DMS153 treated with DMSO at 0.1 percent for 48 hours (cell line): ENCODE measurements around the gene PCNT.

Experiments used
- DNase-seq: peaks from one replicate; lab custom pipeline; 2025; ENCODE audit not compliant: unreplicated experiment; lab: John Stamatoyannopoulos, UW

The PCNT gene

GRCh38 chr21:46323710-46324389 lies at the start of gene PCNT, which contains the start of gene C21orf58:
PCNT (plus strand) TSS chr21:46324156; CDS start chr21:46324229, 73 bp downstream.
C21orf58 (minus strand) TSS chr21:46323870; CDS start chr21:46322738, 1,132 bp downstream.
- peak; percentile 95 for DNase-seq

GRCh38 chr21:46274797-46275390 lies 49.1 kb upstream of the PCNT start:
- DNase-seq, result no peak

GRCh38 chr21:46284077-46284644 lies 39.8 kb upstream of the PCNT start:
- peak; percentile 42 for DNase-seq

GRCh38 chr21:46284733-46285132 lies 39.2 kb upstream of the PCNT start:
- no peak for DNase-seq

- DNase-seq, result no peak
Measured at GRCh38 chr21:46285206-46285661, 38.7 kb upstream of the PCNT start, which contains the start of gene MCM3AP. MCM3AP (minus strand) TSS chr21:46285611; CDS start chr21:46285286, 325 bp downstream.

GRCh38 chr21:46285761-46286647 lies 38.0 kb upstream of the PCNT start, which contains the start of gene YBEY:
YBEY (plus strand) TSS chr21:46286342; CDS start chr21:46286914, 572 bp downstream.
- peak; percentile 57 for DNase-seq

- peak; percentile 42 for DNase-seq
Measured at GRCh38 chr21:46286648-46287002, 37.3 kb upstream of the PCNT start.

- DNase-seq, result no peak
Measured at GRCh38 chr21:46287541-46287940, 36.4 kb upstream of the PCNT start.

GRCh38 chr21:46289655-46290179 lies 34.2 kb upstream of the PCNT start:
- DNase-seq, result no peak

- DNase-seq, result no peak
Measured at GRCh38 chr21:46291561-46291960, 32.4 kb upstream of the PCNT start.

- DNase-seq, result no peak
Measured at GRCh38 chr21:46294647-46295176, 29.2 kb upstream of the PCNT start.

- no peak for DNase-seq
Measured at GRCh38 chr21:46295177-46295770, 28.7 kb upstream of the PCNT start.

GRCh38 chr21:46295996-46296752 lies 27.8 kb upstream of the PCNT start:
- DNase-seq, result peak; percentile 45

- no peak for DNase-seq
Measured at GRCh38 chr21:46297338-46298271, 26.4 kb upstream of the PCNT start.

GRCh38 chr21:46299167-46299566 lies 24.8 kb upstream of the PCNT start:
- DNase-seq, result no peak

GRCh38 chr21:46301759-46302158 lies 22.2 kb upstream of the PCNT start:
- DNase-seq, result no peak

- no peak for DNase-seq
Measured at GRCh38 chr21:46304437-46304836, 19.5 kb upstream of the PCNT start.

- DNase-seq, result no peak
Measured at GRCh38 chr21:46304955-46305354, 19.0 kb upstream of the PCNT start.
